Chondrocyte (in vitro differentiated cells): ENCODE data around the gene ERI3. TPM values are rescaled to one million over a fixed set of nuclear protein-coding genes. Genes with fewer than 3 reads are reported as not detected.

Source experiments
- DNase-seq: peaks from one replicate; pipeline ENCODE4 v3.0.0; 2021; ENCODE audit warnings: mixed read lengths, low spot score
- H3K27ac Mint-ChIP-seq: one replicate; pipeline ENCODE4 v1.8.0; 2021; ENCODE audit warnings: mild to moderate bottlenecking, moderate library complexity, mixed read lengths; ENCODE audit not compliant: unreplicated experiment
- H3K27me3 Mint-ChIP-seq: 2 replicates; pipeline ENCODE4 v1.8.0; 2021; ENCODE audit warnings: low read depth, mixed read lengths
- H3K36me3 Mint-ChIP-seq: 2 replicates; pipeline ENCODE4 v1.8.0; 2021; ENCODE audit warnings: low read depth, mixed read lengths
- H3K4me1 Mint-ChIP-seq: 2 replicates; pipeline ENCODE4 v1.8.0; 2021; ENCODE audit warnings: low read depth, mild to moderate bottlenecking, mixed read lengths
- H3K4me3 Mint-ChIP-seq: one replicate; pipeline ENCODE4 v1.8.0; 2021; ENCODE audit warnings: mild to moderate bottlenecking, moderate library complexity, mixed read lengths; ENCODE audit not compliant: unreplicated experiment
- H3K9me3 Mint-ChIP-seq: 2 replicates; pipeline ENCODE4 v1.8.0; 2021; ENCODE audit warnings: low read depth, mixed read lengths
- total RNA-seq: library from RNA; stranded (reverse); gene quantifications from 3 replicates; pipeline ENCODE4 v1.2.1, GENCODE V29; 2021
- TF ChIP-seq, protein P1 (sequence below): fragments of 200-600 bp; sonication (generic); IDR thresholded peaks from 2 replicates; pipeline ENCODE4 v1.5.0; 2021; ENCODE audit warnings: antibody characterized with exemption, mild to moderate bottlenecking, moderate library complexity

Gene ERI3
- total RNA-seq, 1 donor from 2014 or later = 46.0 TPM

DNA sequence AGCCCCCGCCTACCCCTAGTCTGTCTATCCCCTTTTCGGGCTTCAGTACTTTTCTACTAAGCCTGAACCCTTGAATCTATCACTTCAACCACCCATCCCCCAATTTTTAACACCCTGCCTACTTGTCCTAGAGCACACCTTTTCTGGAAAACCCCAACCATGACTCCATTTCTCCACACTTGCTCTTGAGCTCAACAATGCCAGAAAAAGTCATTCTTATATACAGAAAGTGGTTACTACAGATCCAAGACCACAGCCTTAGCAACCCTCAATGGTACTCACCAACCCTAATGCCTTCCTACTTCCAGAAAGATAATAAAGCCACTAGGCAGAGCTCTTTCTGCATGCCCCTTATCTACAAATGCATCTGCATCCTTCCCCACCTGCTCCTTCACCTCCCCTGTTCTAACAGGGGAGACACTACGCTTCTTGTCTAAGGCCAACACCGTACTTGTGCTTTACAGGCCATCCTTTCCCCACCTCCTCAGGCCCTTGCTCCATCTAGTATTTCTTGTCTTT, 100.6 kb downstream of the ERI3 start:
- Mint-ChIP-seq H3K27ac (no peak overlapping the region), H3K27me3 (no peaks in the 10 kb centered on the region), H3K36me3 (peaks cover 2% of the 10 kb centered on the region), H3K9me3 (no peaks in the 10 kb centered on the region), H3K4me1 (no peaks in the 10 kb centered on the region), H3K4me3 (no peak overlapping the region)
- TF ChIP-seq, protein P1, sequence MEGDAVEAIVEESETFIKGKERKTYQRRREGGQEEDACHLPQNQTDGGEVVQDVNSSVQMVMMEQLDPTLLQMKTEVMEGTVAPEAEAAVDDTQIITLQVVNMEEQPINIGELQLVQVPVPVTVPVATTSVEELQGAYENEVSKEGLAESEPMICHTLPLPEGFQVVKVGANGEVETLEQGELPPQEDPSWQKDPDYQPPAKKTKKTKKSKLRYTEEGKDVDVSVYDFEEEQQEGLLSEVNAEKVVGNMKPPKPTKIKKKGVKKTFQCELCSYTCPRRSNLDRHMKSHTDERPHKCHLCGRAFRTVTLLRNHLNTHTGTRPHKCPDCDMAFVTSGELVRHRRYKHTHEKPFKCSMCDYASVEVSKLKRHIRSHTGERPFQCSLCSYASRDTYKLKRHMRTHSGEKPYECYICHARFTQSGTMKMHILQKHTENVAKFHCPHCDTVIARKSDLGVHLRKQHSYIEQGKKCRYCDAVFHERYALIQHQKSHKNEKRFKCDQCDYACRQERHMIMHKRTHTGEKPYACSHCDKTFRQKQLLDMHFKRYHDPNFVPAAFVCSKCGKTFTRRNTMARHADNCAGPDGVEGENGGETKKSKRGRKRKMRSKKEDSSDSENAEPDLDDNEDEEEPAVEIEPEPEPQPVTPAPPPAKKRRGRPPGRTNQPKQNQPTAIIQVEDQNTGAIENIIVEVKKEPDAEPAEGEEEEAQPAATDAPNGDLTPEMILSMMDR = no peak
- no peak for DNase-seq

DNA sequence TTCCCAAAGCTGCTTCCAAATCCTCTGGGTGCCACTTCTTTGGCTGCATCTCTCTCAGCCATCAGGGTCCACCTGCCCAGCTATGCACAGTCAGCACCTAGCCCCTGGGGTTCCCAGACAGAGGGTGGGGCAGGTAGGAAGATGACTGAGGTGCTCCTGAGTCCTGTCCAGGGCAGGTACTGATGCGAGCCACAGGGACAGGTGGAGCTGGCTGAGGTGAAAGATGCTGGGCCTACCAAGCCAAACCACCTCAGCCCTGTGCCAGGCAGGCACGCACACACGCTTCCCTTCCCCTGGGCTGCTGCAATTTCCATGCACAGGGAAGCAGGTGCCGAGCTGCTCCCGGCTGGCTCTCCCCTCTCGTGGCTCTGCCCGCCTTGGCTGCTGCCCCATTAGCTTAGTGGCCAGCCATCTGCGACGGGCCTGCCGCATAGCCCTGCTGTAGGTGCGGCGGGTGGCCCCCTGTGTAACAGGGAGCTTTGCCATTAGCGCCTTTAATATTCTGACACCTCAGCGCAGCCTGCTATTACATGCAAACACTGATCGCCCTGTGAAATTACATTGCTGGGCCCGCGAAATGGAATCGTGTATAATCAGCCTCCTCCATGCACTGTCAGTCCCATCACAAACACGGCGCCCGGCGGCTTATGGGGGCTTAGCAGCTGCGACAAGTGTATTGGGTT, 102.9 kb downstream of the ERI3 start:
- Mint-ChIP-seq H3K36me3 (peaks cover 2% of the 10 kb centered on the region), H3K4me1 (no peaks in the 10 kb centered on the region), H3K27ac (no peak overlapping the region), H3K27me3 (no peaks in the 10 kb centered on the region), H3K4me3 (no peak overlapping the region), H3K9me3 (no peaks in the 10 kb centered on the region)
- TF ChIP-seq, protein P1 = no peak
- no peak for DNase-seq

DNA sequence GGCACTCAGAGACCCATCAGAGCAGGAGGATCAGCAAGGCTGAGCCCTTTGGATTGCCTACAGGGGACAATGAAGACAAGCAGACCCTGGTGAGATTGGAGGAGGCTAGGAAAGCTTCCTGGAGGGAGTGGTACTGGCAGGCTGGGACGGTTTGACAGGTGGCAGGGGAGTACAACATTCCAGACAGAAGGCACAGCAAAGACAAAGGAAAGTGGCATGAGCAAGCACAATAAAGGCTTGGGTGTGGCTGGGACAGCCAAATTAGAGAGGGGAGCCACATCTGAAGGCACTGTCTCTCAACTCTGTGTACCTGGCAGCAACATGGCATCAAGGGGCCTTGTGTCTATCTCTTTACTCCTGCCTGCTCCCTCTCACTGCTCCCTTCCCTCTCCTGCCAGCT, 103.6 kb downstream of the ERI3 start:
- DNase-seq = no peak
- no peak overlapping the region for H3K27ac Mint-ChIP-seq
- H3K9me3 Mint-ChIP-seq = no peaks in the 10 kb centered on the region
- no peaks in the 10 kb centered on the region for H3K27me3 Mint-ChIP-seq
- peaks cover 2% of the 10 kb centered on the region for H3K36me3 Mint-ChIP-seq
- TF ChIP-seq, protein P1 = no peak
- no peak overlapping the region for H3K4me3 Mint-ChIP-seq
- no peaks in the 10 kb centered on the region for H3K4me1 Mint-ChIP-seq

DNA sequence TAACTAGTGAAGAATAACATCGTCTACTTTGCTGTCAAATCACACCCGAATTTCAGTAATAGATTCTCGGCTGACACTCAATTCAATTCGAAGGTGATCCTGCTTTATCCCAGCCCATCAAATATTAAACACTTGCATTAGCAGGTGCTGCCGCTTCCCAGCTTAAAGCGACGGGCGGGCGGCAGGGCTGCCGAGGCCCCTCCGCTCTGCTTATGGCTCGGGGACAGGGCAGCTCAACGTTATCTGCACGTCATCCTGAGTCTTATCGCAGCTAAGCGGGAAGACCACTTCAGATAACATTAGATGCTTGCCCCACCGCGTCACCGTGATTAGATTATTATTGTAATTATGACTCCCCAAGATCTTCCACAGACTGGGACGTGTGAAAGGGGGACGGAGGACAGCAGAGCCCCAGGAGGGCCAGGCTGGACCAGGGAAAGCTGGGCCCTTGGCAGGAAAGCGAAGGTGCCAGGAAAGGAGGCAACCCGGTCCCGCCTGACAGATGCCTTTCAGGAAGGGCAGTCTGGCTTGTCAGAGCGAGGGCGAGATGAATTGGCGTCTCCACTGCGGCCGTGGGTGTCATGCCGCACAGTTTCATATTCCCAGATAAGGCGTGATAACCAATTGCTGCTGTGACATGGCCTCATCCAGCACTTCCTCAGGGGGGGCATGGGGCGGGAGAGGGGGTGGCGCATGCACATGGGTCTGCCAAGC, 104.8 kb downstream of the ERI3 start:
- Mint-ChIP-seq H3K27me3 (no peaks in the 10 kb centered on the region), H3K4me3 (no peak overlapping the region), H3K9me3 (no peaks in the 10 kb centered on the region), H3K27ac (no peak overlapping the region), H3K4me1 (no peaks in the 10 kb centered on the region), H3K36me3 (peaks cover 2% of the 10 kb centered on the region)
- TF ChIP-seq, protein P1 = no peak
- no peak for DNase-seq

DNA sequence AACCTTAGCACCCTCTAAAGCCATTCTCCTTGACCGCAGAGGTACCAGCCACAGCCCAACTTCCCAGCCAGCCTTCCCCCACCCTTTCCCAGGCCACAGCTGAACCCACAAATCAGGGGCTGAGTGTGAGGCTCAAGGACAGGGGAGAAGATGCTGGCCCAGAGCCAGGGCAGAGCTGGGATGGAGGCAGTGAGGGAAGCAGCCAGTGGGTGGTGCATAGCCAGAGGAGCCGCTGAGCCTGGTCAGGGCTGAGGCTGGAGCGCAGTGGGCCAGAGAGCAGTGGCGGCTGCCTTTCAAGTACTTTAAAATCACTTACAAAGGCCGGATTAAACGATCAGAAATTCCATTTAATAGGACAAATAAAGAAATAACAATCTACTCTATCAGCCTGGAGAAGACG, 105.5 kb downstream of the ERI3 start:
- H3K4me3 Mint-ChIP-seq = no peak overlapping the region
- TF ChIP-seq, protein P1 = no peak
- H3K4me1 Mint-ChIP-seq = no peaks in the 10 kb centered on the region
- no peak for DNase-seq
- H3K36me3 Mint-ChIP-seq = peaks cover 2% of the 10 kb centered on the region
- no peaks in the 10 kb centered on the region for H3K27me3 Mint-ChIP-seq
- no peaks in the 10 kb centered on the region for H3K9me3 Mint-ChIP-seq
- no peak overlapping the region for H3K27ac Mint-ChIP-seq
